GM12872 (cell line): ENCODE data around the gene SCNN1B.

Experiments
- TF ChIP-seq, protein P1 (sequence below): IDR thresholded peaks from 3 replicates; pipeline ENCODE4 v1.5.1; 2011; ENCODE audit warnings: low read depth, mild to moderate bottlenecking, low read length, moderate library complexity; ENCODE audit not compliant: insufficient read depth

SCNN1B gene

DNA sequence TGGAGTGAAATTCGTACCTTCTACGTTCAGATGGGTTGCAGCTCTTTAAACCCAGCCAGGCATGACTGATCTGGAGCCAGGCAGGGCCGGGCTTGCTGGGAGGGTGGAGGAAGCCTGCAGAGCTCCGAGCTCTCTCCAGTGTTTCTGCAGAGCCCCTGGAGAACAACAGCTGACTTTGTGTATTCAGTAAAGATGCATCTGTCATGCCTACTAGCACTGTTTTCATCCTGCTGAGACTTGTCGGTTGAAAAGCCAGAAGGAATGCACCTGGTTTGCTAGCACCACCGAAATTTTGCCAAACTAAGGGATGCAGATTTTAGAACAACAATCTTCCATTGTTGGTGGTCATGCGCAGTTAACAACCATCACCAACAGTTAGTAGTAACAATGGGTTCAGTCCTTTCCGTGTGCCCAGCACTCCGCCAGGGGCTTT lies 22.4 kb upstream of the SCNN1B start:
- TF ChIP-seq, protein P1, sequence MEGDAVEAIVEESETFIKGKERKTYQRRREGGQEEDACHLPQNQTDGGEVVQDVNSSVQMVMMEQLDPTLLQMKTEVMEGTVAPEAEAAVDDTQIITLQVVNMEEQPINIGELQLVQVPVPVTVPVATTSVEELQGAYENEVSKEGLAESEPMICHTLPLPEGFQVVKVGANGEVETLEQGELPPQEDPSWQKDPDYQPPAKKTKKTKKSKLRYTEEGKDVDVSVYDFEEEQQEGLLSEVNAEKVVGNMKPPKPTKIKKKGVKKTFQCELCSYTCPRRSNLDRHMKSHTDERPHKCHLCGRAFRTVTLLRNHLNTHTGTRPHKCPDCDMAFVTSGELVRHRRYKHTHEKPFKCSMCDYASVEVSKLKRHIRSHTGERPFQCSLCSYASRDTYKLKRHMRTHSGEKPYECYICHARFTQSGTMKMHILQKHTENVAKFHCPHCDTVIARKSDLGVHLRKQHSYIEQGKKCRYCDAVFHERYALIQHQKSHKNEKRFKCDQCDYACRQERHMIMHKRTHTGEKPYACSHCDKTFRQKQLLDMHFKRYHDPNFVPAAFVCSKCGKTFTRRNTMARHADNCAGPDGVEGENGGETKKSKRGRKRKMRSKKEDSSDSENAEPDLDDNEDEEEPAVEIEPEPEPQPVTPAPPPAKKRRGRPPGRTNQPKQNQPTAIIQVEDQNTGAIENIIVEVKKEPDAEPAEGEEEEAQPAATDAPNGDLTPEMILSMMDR: no peak

DNA sequence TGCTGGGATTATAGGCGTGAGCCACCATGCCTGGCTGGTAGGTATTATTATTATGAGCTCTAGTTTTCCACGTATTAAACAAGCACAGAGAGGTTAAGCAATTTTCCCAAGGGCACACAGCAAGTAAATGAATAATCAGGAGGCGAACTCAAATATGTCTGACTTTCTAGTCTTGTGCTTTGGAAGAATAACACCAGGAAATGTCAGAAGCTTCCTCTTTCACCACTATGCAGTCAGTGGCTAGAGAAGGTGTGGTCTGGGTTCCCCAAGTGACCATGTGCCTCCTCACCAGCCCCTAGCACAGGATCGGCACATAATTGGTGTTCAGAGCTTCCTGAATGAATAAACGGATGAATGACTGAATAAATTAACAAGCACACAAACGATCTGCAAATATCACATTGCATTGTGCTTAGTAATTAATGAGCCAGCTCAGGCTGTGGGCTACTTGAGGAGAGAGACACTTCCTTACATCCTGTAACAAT lies 21.6 kb upstream of the SCNN1B start:
- TF ChIP-seq, protein P1: no peak

DNA sequence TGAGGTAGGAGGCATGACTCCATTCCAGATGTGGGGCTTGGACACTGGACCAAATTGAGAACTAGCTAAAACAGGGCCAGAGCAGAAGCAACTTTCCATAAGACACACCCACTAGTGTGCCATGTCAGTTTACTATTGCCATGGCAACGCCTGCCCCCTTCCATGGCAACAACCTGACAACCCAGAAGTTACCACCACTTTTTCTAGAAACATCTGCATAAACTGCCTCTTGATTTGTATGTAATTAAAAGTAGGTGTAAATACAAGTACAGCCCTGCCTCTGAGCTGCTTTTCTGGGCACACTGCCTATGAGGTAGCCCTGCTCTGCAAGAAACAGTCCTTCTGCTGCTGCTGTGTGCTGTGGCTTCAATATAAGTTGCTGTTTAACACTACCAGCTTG lies 19.5 kb upstream of the SCNN1B start:
- TF ChIP-seq, protein P1: no peak

DNA sequence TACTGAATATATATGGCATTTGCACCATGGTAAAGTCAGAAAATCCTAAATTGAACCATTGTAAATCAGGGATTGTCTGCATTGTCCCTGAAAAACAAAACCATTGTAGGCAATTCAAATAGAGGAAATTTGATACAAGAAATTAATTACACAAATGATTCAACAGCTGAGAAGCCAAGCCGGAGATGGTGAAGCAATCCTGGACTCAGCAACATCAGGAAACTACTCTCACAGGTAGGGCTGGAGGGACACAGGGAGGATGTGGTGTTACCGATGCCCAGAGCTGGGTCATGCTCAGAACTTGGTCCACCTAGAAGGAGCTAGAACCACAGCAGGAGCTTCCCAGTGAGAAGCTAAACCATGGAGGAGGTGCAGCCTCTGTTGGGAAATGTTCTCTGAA lies 18.5 kb upstream of the SCNN1B start:
- TF ChIP-seq, protein P1: no peak

DNA sequence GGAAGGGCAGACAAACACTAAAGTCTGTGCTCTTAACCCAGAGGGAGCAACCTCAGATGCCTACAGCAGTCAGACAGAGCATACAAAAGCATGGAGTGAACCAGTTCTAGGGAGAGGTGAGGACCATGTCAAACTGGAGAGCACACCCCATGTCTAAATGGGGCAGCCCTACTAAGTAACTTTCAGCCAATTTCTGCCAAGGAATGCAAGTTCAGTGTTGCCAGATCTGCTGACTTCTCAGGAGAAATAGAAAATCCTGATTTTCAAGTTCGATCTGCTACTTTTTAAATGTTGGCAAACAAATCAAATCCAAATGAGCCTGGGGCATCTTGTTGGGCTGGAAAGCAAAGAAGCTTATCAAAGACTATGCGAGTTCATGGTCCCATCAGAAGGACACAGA lies 17.5 kb upstream of the SCNN1B start:
- TF ChIP-seq, protein P1: no peak

DNA sequence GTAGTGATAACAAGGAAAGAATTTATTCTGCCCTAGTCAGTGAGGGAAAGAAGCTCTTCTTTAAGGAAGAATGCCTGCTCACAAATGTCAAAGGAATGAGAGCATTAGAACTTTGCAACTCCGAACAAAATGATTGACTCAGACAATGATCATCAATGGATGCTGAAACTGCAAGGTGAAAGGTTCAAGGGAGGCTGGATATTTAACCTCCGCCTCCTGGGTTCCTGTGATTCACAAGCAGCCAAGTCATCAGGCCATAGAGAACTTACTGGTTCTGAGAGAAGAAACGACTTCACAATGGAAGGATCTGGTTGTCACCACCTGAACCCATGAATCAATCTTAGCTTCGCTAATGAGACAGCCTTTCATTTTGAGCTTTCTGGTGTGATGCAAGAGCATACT lies 16.0 kb upstream of the SCNN1B start:
- TF ChIP-seq, protein P1: no peak

DNA sequence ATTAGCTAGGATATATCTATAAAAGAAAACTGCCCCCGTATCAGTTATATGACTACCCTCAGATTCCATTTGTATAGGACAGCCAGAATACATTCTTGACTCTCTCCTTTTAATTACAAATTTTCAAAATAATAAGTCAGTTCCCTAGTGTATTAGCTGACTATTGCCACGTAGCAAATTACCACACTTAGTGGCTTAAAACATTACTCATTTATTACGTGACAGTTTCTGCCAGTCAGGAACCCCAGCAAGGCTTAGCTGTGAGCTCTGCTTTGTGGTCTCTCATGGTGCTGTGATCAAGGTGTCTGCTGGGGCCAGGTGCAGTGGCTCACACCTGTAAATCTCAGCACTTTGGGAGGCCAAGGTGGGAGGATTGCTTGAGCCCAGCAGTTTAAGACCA lies 13.9 kb upstream of the SCNN1B start:
- TF ChIP-seq, protein P1: no peak
